ENCODE results near the gene USP15. TPM values are rescaled to one million over a fixed set of nuclear protein-coding genes. Genes with fewer than 3 reads are reported as not detected.

The USP15 gene
- total RNA-seq, 1 donor from 2014 or later = 58.0 TPM

- DNase-seq = no peak
- Histone ChIP-seq H3K4me1 (peaks cover 33% of the 10 kb centered on the region), H3K9me3 (replicated peaks) (peaks cover 31% of the 10 kb centered on the region), H3K4me3 (no peak overlapping the region), H3K27ac (replicated peaks) (no peak overlapping the region), H3K27me3 (ENCODE audit: low read depth) (no peaks in the 10 kb centered on the region), H3K36me3 (peaks cover 22% of the 10 kb centered on the region)
- intact Hi-C loops (cut with micrococcal nuclease) = no loop called here
- TF ChIP-seq CTCF (IDR thresholded peaks at IDR 0.05; ENCODE audit: borderline replicate concordance) = no peak
Measured at GRCh38 chr12:62290846-62291245, 30.6 kb downstream of the USP15 start.

GRCh38 chr12:62291864-62292760, 31.9 kb downstream of the USP15 start:
- DNase-seq = no peak

DNA sequence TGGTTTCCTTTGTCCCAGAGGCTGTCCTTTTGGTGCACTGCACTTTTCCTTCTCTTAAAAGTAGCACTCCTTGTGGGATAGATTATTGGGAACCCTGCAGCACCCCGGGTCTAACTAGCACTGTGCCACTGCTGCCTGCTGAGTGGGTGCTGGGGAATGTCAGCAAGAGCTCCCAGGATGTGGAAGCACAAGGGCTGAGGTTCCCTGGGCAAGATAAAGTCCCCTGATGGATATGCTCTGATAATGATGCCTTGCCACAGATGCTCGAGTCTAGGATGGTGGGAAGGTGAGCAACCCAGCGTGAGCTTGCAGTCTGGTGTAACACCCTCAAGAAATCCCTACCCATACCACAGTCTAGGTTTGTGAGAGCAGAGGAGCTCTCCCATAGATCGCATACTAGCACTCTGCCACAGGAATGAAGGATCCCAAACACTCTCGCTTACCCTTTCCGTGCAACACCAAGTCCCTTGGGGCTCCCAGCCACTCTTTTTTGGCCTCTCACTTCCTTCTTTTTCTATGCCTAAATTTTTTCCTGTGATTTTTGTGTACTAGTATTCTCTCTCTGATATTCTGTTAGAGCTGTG, 32.6 kb downstream of the USP15 start:
- Histone ChIP-seq H3K36me3 (peaks cover 34% of the 10 kb centered on the region), H3K4me3 (no peak overlapping the region), H3K27ac (replicated peaks) (no peak overlapping the region), H3K9me3 (replicated peaks) (peaks cover 35% of the 10 kb centered on the region), H3K27me3 (ENCODE audit: low read depth) (no peaks in the 10 kb centered on the region), H3K4me1 (peaks cover 30% of the 10 kb centered on the region)
- intact Hi-C loops (cut with micrococcal nuclease) = no loop called here
- no peak for TF ChIP-seq CTCF (IDR thresholded peaks at IDR 0.05; ENCODE audit: borderline replicate concordance)
- DNase-seq = no peak

More at GRCh38 chr12:62291864-62292760, 31.9 kb downstream of the USP15 start:
- Histone ChIP-seq H3K4me3 (no peak overlapping the region), H3K4me1 (peaks cover 33% of the 10 kb centered on the region), H3K36me3 (peaks cover 27% of the 10 kb centered on the region), H3K27ac (replicated peaks) (no peak overlapping the region), H3K27me3 (ENCODE audit: low read depth) (no peaks in the 10 kb centered on the region), H3K9me3 (replicated peaks) (peaks cover 33% of the 10 kb centered on the region)
- intact Hi-C loops (cut with micrococcal nuclease) = no loop called here
- TF ChIP-seq CTCF (IDR thresholded peaks at IDR 0.05; ENCODE audit: borderline replicate concordance) = no peak

DNA sequence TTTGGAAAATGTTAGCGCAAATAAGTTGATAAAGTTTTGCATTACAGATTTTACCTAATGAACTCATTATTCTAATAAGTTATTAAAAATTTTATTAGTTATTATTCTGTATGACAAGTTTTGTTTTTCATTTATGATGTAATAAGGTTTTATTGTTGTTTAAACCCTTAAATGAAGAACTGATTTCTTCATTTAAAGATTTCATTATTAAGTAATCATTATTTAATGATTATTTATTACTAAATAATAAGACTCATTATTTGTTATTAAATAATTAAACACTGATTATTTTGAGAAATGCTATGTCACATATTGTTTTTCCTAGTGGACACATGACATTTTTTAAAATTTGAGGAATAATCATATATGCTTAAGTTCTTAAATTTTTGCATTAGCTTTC, 34.2 kb downstream of the USP15 start:
- peaks cover 37% of the 10 kb centered on the region for H3K9me3 ChIP-seq (replicated peaks)
- H3K36me3 ChIP-seq = peaks cover 47% of the 10 kb centered on the region
- DNase-seq = no peak
- H3K27ac ChIP-seq (replicated peaks) = no peak overlapping the region
- intact Hi-C loops (cut with micrococcal nuclease) = no loop called here
- H3K4me1 ChIP-seq = peaks cover 32% of the 10 kb centered on the region
- H3K4me3 ChIP-seq = no peak overlapping the region
- H3K27me3 ChIP-seq (ENCODE audit: low read depth) = no peaks in the 10 kb centered on the region
- TF ChIP-seq CTCF (IDR thresholded peaks at IDR 0.05; ENCODE audit: borderline replicate concordance) = no peak

GRCh38 chr12:62296001-62296400, 35.8 kb downstream of the USP15 start:
- peaks cover 49% of the 10 kb centered on the region for H3K4me1 ChIP-seq
- no peak for TF ChIP-seq CTCF (IDR thresholded peaks at IDR 0.05; ENCODE audit: borderline replicate concordance)

More at GRCh38 chr12:62296001-62296400, 35.8 kb downstream of the USP15 start:
- Histone ChIP-seq H3K9me3 (replicated peaks) (peaks cover 23% of the 10 kb centered on the region), H3K36me3 (peaks cover 42% of the 10 kb centered on the region), H3K27ac (replicated peaks) (no peak overlapping the region), H3K27me3 (ENCODE audit: low read depth) (no peaks in the 10 kb centered on the region), H3K4me3 (no peak overlapping the region)
- no peak for DNase-seq
- intact Hi-C loops (cut with micrococcal nuclease) = no loop called here

All from left ventricle myocardium inferior (tissue), 1 donor.